Right lobe of liver (tissue), 4 donors: Measurements from ENCODE around the gene TIAM2.

Experiments
- CTCF ChIP-seq, 4 donors: fragments of 200-600 bp in 3 of 4; fragments of 450-650 bp in 1 of 4; IDR thresholded peaks; one replicate each; pipeline versions ENCODE4 v1.5.1 to v1.8.0; 2016 to 2022; ENCODE audit warnings: antibody characterized with exemption in 4 of 4, mild to moderate bottlenecking in 2 of 4
- POLR2A ChIP-seq: fragments of 450-650 bp; IDR thresholded peaks from one replicate; pipeline ENCODE4 v1.6.1; 2017; ENCODE audit warnings: antibody characterized with exemption, mild to moderate bottlenecking
- donor health status: DM: no; HTN: no; CAD: no.
- donor health status: DM: no; HTN: no; CAD: no.
- donor health status: DM: no; HTN: yes; CAD: no.

GRCh38 chr6:155117256-155117655, 122.1 kb downstream of the TIAM2 start:
- TF ChIP-seq POLR2A (no peak), CTCF (IDR thresholded peaks at IDR 0.05) (no peak)
